Hepatocyte (in vitro differentiated cells): ENCODE data around the gene DPP10. TPM values are rescaled to one million over a fixed set of nuclear protein-coding genes. Genes with fewer than 3 reads are reported as not detected.

Experiments used
- DNase-seq: peaks from one replicate; pipeline ENCODE4 v3.0.0-alpha.2; 2016; ENCODE audit warnings: low spot score
- H2AFZ ChIP-seq: fragments of 200-600 bp; sonication (generic); 2 replicates; pipeline ENCODE4 v1.6.0; 2016; ENCODE audit warnings: antibody characterized with exemption, mild to moderate bottlenecking
- H3K27ac ChIP-seq: fragments of 200-600 bp; sonication (generic); 2 replicates; pipeline ENCODE4 v1.5.1; 2016; ENCODE audit warnings: mild to moderate bottlenecking
- H3K27me3 ChIP-seq: fragments of 200-600 bp; sonication (generic); 2 replicates; pipeline ENCODE4 v1.6.1; 2016
- H3K36me3 ChIP-seq: fragments of 200-600 bp; sonication (generic); replicated peaks from 2 replicates; pipeline ENCODE4 v1.5.1; 2016; ENCODE audit warnings: low read depth; ENCODE audit not compliant: insufficient read depth
- H3K4me1 ChIP-seq: fragments of 200-600 bp; sonication (generic); 2 replicates; pipeline ENCODE4 v1.5.1; 2016; ENCODE audit warnings: mild to moderate bottlenecking, moderate library complexity; ENCODE audit not compliant: insufficient read depth
- H3K4me2 ChIP-seq: fragments of 200-600 bp; sonication (generic); 2 replicates; pipeline ENCODE4 v1.6.0; 2016
- H3K4me3 ChIP-seq: fragments of 200-600 bp; sonication (generic); 2 replicates; pipeline ENCODE4 v1.5.1; 2016; ENCODE audit warnings: mild to moderate bottlenecking
- H3K79me2 ChIP-seq: fragments of 200-600 bp; sonication (generic); 2 replicates; pipeline ENCODE4 v1.6.0; 2017; ENCODE audit warnings: mild to moderate bottlenecking
- H3K9me2 ChIP-seq: fragments of 200-600 bp; sonication (generic); replicated peaks from 2 replicates; pipeline ENCODE4 v1.6.0; 2017; ENCODE audit warnings: mild to moderate bottlenecking; ENCODE audit not compliant: insufficient read depth
- H3K9me3 ChIP-seq: fragments of 200-600 bp; sonication (generic); 2 replicates; pipeline ENCODE4 v1.5.1; 2016; ENCODE audit warnings: low read depth, mild to moderate bottlenecking
- H4K20me1 ChIP-seq: fragments of 200-600 bp; sonication (generic); 2 replicates; pipeline ENCODE4 v1.6.0; 2016; ENCODE audit warnings: mild to moderate bottlenecking; ENCODE audit not compliant: insufficient read depth, poor library complexity, severe bottlenecking
- CTCF ChIP-seq: fragments of 200-600 bp; sonication (generic); IDR thresholded peaks from 2 replicates; pipeline ENCODE4 v1.5.1; 2016; ENCODE audit warnings: antibody characterized with exemption, mild to moderate bottlenecking; ENCODE audit not compliant: poor library complexity
- EZH2 ChIP-seq: fragments of 200-600 bp; sonication (generic); IDR thresholded peaks from 2 replicates; pipeline ENCODE4 v1.6.1; 2016; ENCODE audit warnings: antibody characterized with exemption, mild to moderate bottlenecking, borderline replicate concordance
- EZH2phosphoT487 ChIP-seq: fragments of 200-600 bp; sonication (generic); IDR thresholded peaks from one replicate; pipeline ENCODE4 v1.6.1; 2018; ENCODE audit warnings: antibody characterized with exemption, mild to moderate bottlenecking, low read depth, moderate library complexity; ENCODE audit not compliant: unreplicated experiment, severe bottlenecking
- WGBS: methylation state at CpG from one replicate; pipeline ENCODE4 v1.1.6; 2016; ENCODE audit warnings: low lambda C conversion rate; ENCODE audit errors: missing lambda C conversion rate; 5-methylcytosine and 5-hydroxymethylcytosine counted together
- polyA plus RNA-seq: library from polyadenylated mRNA; unstranded; fragments of >200 nt; fragmentation: Nextera tagmentation; extraction: Ambion mirVana; gene quantifications from 2 replicates; pipeline ENCODE4 v1.2.1, GENCODE V29; 2016
- total RNA-seq: library from RNA; depleted of rRNA; stranded (reverse); fragments of >200 nt; gene quantifications from 2 replicates; pipeline ENCODE4 v1.2.3, GENCODE V29; 2014

The DPP10 gene
- total and polyA plus RNA-seq, 2 experiments from 2014 or later = 5.0 to 15.7 TPM

GRCh38 chr2:114752425-114752824, 310.0 kb downstream of the DPP10 start:
- no peaks in the 10 kb centered on the region for H3K36me3 ChIP-seq
- H3K27ac ChIP-seq = no peak overlapping the region
- H2AFZ ChIP-seq = no peak overlapping the region
- no peaks in the 10 kb centered on the region for H3K9me3 ChIP-seq
- H3K9me2 ChIP-seq = no peaks in the 10 kb centered on the region
- 76% methylated on average over 4 of the region's 4 CpGs for WGBS
- no peak overlapping the region for H3K4me2 ChIP-seq
- H3K27me3 ChIP-seq = no peaks in the 10 kb centered on the region
- peaks cover 12% of the 10 kb centered on the region for H3K4me1 ChIP-seq
- H4K20me1 ChIP-seq = no peaks in the 10 kb centered on the region
- H3K79me2 ChIP-seq = no peaks in the 10 kb centered on the region
- no peak for DNase-seq
- no peak overlapping the region for H3K4me3 ChIP-seq
- TF ChIP-seq EZH2 (no peak), CTCF (no peak), EZH2phosphoT487 (no peak)

- WGBS = 79% methylated on average over 2 of the region's 2 CpGs
- H2AFZ ChIP-seq = no peak overlapping the region
- no peaks in the 10 kb centered on the region for H3K9me3 ChIP-seq
- no peak overlapping the region for H3K4me3 ChIP-seq
- H3K27ac ChIP-seq = no peak overlapping the region
- H3K4me2 ChIP-seq = no peak overlapping the region
- H3K4me1 ChIP-seq = peaks cover 12% of the 10 kb centered on the region
- H3K9me2 ChIP-seq = no peaks in the 10 kb centered on the region
- H3K27me3 ChIP-seq = no peaks in the 10 kb centered on the region
- no peaks in the 10 kb centered on the region for H3K79me2 ChIP-seq
- no peaks in the 10 kb centered on the region for H4K20me1 ChIP-seq
- no peak for DNase-seq
- TF ChIP-seq CTCF = no peak
- no peak for TF ChIP-seq EZH2phosphoT487
- TF ChIP-seq EZH2 = no peak
- H3K36me3 ChIP-seq = no peaks in the 10 kb centered on the region
Observed at GRCh38 chr2:114753145-114753544, 310.7 kb downstream of the DPP10 start.

DNA sequence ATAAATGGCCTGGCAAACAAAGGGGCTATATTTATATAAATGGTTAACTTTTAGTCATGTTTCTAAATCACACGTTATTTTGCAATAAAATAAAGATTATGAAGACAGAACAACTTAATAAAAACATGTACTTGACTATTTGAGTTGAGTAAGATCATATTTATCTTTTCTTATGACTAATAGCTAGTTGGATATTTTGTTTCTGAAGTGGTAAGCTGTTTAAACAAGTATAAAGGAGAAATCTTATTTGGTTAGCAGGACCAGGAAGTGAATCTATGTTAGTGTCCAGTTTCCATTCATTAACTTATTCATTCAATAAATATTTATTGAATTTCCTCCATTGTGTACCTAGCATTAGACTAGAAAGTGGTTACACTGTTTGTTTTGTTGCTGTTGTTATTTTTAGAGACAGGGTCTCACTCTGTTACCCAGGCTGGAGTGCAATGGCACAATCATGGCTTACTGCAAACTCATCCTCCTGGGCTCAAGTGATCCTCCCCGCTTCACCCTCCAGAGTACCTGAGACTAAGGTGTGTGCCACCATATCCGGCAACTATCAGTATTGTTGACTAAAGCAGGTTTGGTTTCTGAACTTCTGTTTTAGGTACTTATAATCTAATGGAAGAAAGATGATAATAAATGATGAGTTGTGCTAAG, 312.6 kb downstream of the DPP10 start:
- no peak for DNase-seq
- Histone ChIP-seq H3K27ac (peak overlapping the region; percentile 17), H2AFZ (no peak overlapping the region), H3K9me2 (no peaks in the 10 kb centered on the region), H3K4me2 (no peak overlapping the region), H3K36me3 (no peaks in the 10 kb centered on the region), H3K4me1 (peaks cover 12% of the 10 kb centered on the region), H3K9me3 (no peaks in the 10 kb centered on the region), H4K20me1 (no peaks in the 10 kb centered on the region), H3K4me3 (no peak overlapping the region), H3K27me3 (no peaks in the 10 kb centered on the region), H3K79me2 (no peaks in the 10 kb centered on the region)
- 58% methylated on average over 3 of the region's 3 CpGs for WGBS
- no peak for TF ChIP-seq EZH2
- TF ChIP-seq CTCF = no peak
- TF ChIP-seq EZH2phosphoT487 = no peak
